Colonic mucosa (tissue), 4 donors: ENCODE measurements around the gene S100A8. TPM values are rescaled to one million over a fixed set of nuclear protein-coding genes. Genes with fewer than 3 reads are reported as not detected.

Experiments
- DNase-seq: peaks from one replicate; pipeline ENCODE4 v3.0.0-alpha.2; 2020
- H3K27ac ChIP-seq: fragments of 200-600 bp; one replicate; pipeline ENCODE4 v1.8.0; 2021
- H3K27me3 ChIP-seq: fragments of 200-600 bp; one replicate; pipeline ENCODE4 v1.8.0; 2021
- H3K36me3 ChIP-seq: fragments of 200-600 bp; one replicate; pipeline ENCODE4 v1.8.0; 2021
- H3K4me1 ChIP-seq: fragments of 200-600 bp; one replicate; pipeline ENCODE4 v1.8.0; 2021; ENCODE audit warnings: mild to moderate bottlenecking
- H3K4me3 ChIP-seq: fragments of 200-600 bp; one replicate; pipeline ENCODE4 v1.8.0; 2021
- H3K9ac ChIP-seq, 2 donors: one replicate each; pipeline ENCODE4 v1.7.0; 2013; ENCODE audit warnings: control low read depth in 2 of 2, low read depth in 2 of 2, low read length in 2 of 2
- H3K9me3 ChIP-seq: fragments of 200-600 bp; one replicate; pipeline ENCODE4 v1.8.0; 2021
- CTCF ChIP-seq: fragments of 200-600 bp; IDR thresholded peaks from one replicate; pipeline ENCODE4 v1.8.0; 2022; ENCODE audit warnings: antibody characterized with exemption, mild to moderate bottlenecking
- intact Hi-C: fragments of 100-400 bp; cut with DNase I; formaldehyde crosslinking; loops from one replicate; pipeline ENCODE4 v1.14.1; 2022
- total RNA-seq, 2 donors: library from RNA; stranded (reverse); fragmentation: NEBNext Ultra II Directional in 1 of 2; extraction: Animal tissue kit (Norgen Biotek cat#: 25700) in 1 of 2; gene quantifications; one replicate each; pipeline ENCODE4 v1.2.1, GENCODE V29; 2021
- donor health status: healthy.
- donor health status: DM: no; HTN: no; CAD: no.
- donor health status: DM: no; HTN: no; CAD: no.

Gene S100A8
- total RNA-seq, 2 donors from 2014 or later: 0.79 to 6.9 TPM

DNA sequence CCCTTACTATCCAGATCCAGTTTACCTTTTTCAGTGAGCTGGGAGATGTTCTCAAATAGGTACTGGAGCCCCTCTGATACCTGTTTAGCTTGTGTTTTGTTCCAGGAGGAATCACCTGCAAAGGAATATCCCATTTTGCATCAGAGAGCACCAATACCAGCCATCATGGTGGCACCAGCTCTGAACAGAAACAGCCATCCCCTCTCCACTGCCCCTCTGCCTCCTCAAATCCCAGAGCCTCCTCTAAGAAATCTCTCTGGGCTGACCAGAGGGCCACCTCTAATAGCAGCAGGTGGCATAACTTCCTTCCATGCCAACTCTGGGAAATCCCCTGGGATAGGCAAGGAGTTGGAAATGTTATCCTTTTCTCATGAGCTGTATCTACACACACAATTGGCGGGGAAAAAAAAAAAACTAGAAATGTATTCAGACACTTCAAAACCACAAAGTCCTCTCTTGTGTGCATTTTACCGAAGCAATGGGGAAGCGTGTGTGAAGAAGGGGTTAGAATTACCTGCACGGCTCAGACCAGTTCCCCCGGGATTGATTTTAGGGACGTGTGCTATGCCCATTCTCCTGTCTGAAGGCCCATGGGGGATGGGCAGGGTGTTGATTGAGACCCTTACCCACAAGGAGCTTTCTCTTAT is 44.7 kb downstream of the S100A8 start:
- H3K4me3 ChIP-seq: no peak overlapping the region
- TF ChIP-seq CTCF: no peak
- H3K36me3 ChIP-seq: no peaks in the 10 kb centered on the region
- H3K9ac ChIP-seq: no peak overlapping the region
- H3K27me3 ChIP-seq: no peaks in the 10 kb centered on the region
- no peaks in the 10 kb centered on the region for H3K9me3 ChIP-seq
- H3K27ac ChIP-seq: no peak overlapping the region
- intact Hi-C loops: no loop called here
- peak; percentile 14 for DNase-seq
- H3K4me1 ChIP-seq: no peaks in the 10 kb centered on the region

- no peaks in the 10 kb centered on the region for H3K36me3 ChIP-seq
- H3K27ac ChIP-seq: no peak overlapping the region
- no peaks in the 10 kb centered on the region for H3K27me3 ChIP-seq
- no peak for TF ChIP-seq CTCF
- H3K9ac ChIP-seq: no peak overlapping the region
- intact Hi-C loops: no loop called here
- no peak overlapping the region for H3K4me3 ChIP-seq
- no peaks in the 10 kb centered on the region for H3K4me1 ChIP-seq
- no peaks in the 10 kb centered on the region for H3K9me3 ChIP-seq
- DNase-seq: peak; percentile 11
Observed at GRCh38 chr1:153345187-153346076, 45.4 kb downstream of the S100A8 start.

DNA sequence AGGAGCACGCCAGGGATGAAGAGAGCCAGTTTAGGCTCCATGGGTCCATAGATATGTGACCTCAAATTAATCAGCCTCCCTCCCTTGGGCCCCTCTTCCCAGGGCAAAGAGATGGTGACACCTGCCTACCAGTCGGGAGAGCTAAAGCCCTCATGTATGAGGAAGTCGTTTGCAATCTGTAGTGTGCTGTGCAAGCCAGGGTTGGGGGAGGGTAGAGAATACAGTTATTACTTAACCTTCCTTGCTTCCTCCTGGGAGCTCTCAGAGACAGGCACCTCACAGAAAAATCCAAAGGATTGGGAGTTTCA is 46.2 kb downstream of the S100A8 start:
- Histone ChIP-seq H3K27me3 (no peaks in the 10 kb centered on the region), H3K9me3 (no peaks in the 10 kb centered on the region), H3K4me1 (no peaks in the 10 kb centered on the region), H3K9ac (no peak overlapping the region), H3K36me3 (no peaks in the 10 kb centered on the region), H3K27ac (no peak overlapping the region), H3K4me3 (no peak overlapping the region)
- DNase-seq: peak; percentile 27
- intact Hi-C loops: no loop called here
- no peak for TF ChIP-seq CTCF

- H3K27me3 ChIP-seq: no peaks in the 10 kb centered on the region
- no peak overlapping the region for H3K27ac ChIP-seq
- no peak overlapping the region for H3K9ac ChIP-seq
- H3K4me1 ChIP-seq: no peaks in the 10 kb centered on the region
- H3K36me3 ChIP-seq: no peaks in the 10 kb centered on the region
- TF ChIP-seq CTCF: no peak
- intact Hi-C loops: no loop called here
- peak; percentile 15 for DNase-seq
- no peak overlapping the region for H3K4me3 ChIP-seq
- H3K9me3 ChIP-seq: no peaks in the 10 kb centered on the region
Observed at GRCh38 chr1:153343811-153344717, 46.8 kb downstream of the S100A8 start.

GRCh38 chr1:153343040-153343681 is 47.7 kb downstream of the S100A8 start:
- intact Hi-C loops: no loop called here
- H3K36me3 ChIP-seq: no peaks in the 10 kb centered on the region
- H3K4me1 ChIP-seq: no peaks in the 10 kb centered on the region
- TF ChIP-seq CTCF: no peak
- no peaks in the 10 kb centered on the region for H3K9me3 ChIP-seq
- no peak overlapping the region for H3K27ac ChIP-seq
- no peak overlapping the region for H3K4me3 ChIP-seq
- DNase-seq: no peak
- no peak overlapping the region for H3K9ac ChIP-seq
- no peaks in the 10 kb centered on the region for H3K27me3 ChIP-seq
